HG02642 (cell line): Measurements from ENCODE around the gene VARS2.
"Not testable (repeated sequence)": the region's sequence is repeated elsewhere in the genome, so short reads cannot be mapped to it uniquely, and the experiment has no call there.

Source experiments
- ATAC-seq: cut with Tn5 transposase; IDR thresholded peaks from one replicate; pipeline ENCODE4 v1.9.1; 2021; ENCODE audit warnings: mild to moderate bottlenecking; ENCODE audit not compliant: unreplicated experiment, poor library complexity

Gene VARS2

GRCh38 chr6:30895343-30895742 is 18.7 kb upstream of the VARS2 start:
- no peak for ATAC-seq

- ATAC-seq, result no peak
These were observed 17.5 kb upstream of the VARS2 start for GRCh38 chr6:30896541-30896940.

DNA sequence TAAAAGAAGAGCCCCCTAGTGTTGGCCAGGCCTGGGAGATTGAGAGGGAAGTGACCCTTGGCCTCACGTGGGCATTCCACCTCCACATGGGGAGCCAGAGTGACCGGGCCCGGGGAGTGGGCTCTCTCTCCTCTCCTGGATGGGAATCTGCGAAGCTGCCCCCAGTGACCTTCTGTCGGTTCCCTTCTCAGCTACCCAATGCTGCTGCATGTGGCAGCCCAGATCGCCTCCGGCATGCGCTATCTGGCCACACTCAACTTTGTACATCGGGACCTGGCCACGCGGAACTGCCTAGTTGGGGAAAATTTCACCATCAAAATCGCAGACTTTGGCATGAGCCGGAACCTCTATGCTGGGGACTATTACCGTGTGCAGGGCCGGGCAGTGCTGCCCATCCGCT is 16.2 kb upstream of the VARS2 start:
- ATAC-seq, result no peak

DNA sequence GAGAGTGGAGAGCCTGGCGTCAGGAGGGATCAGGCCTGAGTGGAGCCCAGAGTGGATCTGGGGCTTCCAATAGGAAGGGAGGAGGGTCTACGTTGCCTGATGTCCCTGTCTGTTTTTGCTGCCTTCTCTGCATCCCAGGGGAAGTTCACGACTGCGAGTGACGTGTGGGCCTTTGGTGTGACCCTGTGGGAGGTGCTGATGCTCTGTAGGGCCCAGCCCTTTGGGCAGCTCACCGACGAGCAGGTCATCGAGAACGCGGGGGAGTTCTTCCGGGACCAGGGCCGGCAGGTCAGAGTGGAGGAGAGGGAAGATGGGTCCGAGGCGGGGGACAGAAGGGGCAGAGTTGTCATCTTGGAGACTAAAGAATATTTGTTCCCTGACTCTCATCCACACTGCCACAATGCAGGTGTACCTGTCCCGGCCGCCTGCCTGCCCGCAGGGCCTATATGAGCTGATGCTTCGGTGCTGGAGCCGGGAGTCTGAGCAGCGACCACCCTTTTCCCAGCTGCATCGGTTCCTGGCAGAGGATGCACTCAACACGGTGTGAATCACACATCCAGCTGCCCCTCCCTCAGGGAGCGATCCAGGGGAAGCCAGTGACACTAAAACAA is 15.2 kb upstream of the VARS2 start:
- ATAC-seq, result no peak

DNA sequence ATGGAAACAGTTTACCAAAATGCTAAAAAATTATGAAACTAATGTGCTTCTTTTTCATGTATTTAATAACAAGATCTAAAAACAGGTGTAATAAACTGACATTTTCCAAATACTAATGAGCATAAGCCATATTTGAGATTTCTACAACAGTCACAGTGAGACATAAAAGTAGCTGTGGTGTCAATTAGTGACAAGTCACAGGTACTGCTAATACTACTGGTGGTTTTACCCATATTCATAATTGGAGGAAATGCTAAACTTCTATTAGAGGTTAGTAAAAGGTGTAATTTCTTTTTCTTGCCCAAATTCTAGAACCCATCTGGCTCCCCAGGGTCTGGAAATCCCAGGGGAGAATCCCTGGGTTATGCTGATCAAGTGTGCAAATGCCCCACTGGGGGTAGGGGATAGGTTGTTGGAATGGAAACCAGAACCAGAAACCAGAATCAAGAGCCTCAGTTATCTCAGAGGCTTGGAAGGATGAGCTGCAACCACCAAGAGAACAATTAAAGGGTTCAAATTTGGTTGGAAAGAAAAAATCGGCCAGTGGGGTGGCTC is 13.1 kb upstream of the VARS2 start:
- no peak for ATAC-seq

DNA sequence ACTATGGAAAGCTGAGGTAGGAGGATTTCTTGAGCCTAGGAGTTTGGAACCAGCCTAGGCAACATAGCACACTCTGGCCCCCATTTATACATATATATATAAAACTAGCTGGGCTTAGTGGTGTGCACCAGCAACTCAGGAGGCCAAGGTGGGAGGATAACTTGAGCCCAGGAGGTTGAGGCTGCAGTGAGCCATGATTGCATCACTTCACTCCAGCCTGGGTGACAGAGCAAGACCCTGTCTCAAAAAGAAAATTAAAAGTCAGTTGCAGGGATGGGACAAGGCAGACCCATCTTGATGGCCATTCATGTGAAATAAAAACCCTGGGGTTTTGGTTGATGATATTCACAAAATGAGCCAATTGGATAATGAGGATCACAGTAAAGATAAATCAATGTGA is 12.6 kb upstream of the VARS2 start:
- no peak for ATAC-seq

- ATAC-seq, result not testable (repeated sequence)
These were observed 11.8 kb upstream of the VARS2 start for GRCh38 chr6:30902196-30902595.

DNA sequence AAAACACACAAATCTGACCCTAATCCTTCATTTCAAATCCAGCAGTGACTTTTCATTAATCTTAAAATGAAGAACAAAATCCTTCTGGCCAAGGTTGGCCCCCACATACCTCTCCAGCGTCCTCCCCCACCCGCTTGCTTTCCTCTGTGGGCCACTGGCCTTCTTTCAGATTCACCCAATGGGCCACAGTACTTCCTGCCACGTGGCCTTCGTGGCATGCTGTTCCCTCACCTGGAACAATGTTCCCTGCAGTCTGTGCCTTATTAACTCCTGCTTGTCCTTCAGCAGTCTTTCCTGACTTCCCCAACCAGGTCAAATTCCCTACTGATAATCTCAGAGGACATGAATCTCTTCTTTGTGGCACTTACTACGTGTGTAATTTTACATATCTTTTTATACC is 11.3 kb upstream of the VARS2 start:
- ATAC-seq, result no peak

DNA sequence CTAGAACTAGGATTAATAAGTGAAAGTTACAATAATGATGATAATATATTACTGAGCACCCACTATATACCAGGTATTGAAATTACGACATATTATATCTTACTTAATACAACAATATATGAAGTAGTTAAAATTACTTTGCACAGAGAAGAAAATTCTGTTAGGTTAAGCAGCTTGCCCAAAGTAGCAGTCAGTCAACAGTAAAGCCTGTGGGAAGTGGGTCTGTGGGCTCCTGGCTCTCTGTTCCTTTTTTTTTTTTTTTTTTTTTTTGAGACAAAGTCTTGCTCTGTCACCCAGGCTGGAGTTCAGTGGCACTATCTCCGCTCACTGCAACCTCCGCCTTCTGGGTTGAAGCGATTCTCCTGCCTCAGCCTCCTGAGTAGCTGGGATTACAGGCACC is 10.8 kb upstream of the VARS2 start:
- no peak for ATAC-seq

DNA sequence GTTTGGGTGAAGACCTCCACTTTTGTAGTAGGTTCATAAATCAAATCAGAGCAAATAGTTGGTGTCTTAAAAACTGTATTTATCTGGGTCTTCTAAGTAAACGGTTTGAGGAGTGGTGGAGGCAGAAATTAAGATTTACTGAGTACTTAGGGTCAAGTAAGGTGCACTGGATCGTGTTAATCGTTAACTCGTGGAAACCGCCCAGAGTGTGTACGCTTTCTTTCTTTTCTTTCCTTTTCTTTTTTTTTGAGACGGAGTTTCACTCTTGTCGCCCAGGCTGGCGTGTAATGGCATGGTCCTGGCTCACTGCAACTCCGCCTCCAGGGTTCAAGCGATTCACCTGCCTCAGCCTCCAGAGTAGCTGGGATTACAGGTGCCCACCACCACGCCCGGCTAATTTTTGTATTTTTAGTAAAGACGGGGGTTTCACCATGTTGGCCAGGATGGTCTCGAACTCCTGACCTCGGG is 6.7 kb upstream of the VARS2 start:
- not testable (repeated sequence) for ATAC-seq

- ATAC-seq, result peak; percentile 96
These were observed 6.1 kb upstream of the VARS2 start, which contains the start of gene GTF2H4 for GRCh38 chr6:30907758-30908591. GTF2H4 (plus strand) TSS chr6:30908207.

DNA sequence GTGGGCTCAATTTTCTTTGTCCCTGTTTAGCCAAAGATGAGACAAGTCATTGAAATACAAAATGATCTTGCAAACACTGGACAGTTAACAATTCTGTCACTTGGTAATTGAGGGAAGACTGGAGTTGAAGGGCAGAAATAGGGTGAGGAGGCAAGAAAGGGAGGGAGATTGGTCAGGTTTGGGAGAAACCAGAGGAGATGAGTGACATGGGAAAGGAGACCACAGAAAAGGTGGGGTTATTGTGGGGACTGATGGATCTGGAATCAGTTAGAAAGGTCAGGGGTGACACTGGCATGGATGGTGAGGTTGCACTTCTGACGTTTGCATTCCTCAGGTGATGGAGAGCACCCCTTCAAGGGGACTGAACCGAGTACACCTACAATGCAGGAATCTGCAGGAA is 5.3 kb upstream of the VARS2 start:
- no peak for ATAC-seq

GRCh38 chr6:30910473-30910872 is 3.6 kb upstream of the VARS2 start:
- not testable (repeated sequence) for ATAC-seq

GRCh38 chr6:30912746-30913520 is 1.1 kb upstream of the VARS2 start:
- ATAC-seq, result no peak

- ATAC-seq, result peak; percentile 6
These were observed 340 bp upstream of the VARS2 start for GRCh38 chr6:30913721-30914075.

DNA sequence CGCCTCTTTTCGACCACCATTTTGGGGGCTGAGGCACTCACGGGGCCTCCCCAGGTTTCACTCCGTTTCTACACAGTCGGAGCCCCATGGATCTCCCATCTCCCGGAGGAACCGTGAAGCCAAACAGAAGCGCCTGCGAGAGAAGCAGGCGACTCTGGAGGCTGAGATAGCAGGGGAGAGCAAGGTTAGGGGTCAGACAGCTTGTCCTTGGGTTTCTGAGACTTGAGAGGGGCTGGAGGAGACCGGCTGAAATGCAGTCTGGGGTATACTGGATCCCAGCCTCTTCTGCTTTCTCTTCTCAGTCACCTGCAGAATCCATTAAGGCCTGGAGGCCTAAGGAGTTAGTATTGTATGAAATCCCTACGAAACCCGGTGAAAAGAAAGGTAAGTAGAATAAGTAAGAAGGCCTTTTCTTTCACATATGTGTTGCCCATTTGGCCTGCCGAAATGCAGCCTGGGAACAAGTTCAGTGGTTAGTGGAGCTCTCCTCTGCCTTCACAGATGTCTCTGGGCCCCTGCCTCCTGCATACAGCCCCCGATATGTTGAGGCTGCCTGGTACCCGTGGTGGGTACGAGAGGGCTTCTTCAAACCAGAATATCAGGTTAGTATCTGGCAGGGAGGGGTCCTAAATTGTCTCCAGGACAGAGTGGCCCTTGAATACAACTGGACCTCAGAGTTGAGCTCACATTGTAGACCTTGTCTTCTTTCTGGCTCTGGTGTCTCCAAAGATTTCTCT is 984 bp downstream of the VARS2 start:
- ATAC-seq, result no peak

DNA sequence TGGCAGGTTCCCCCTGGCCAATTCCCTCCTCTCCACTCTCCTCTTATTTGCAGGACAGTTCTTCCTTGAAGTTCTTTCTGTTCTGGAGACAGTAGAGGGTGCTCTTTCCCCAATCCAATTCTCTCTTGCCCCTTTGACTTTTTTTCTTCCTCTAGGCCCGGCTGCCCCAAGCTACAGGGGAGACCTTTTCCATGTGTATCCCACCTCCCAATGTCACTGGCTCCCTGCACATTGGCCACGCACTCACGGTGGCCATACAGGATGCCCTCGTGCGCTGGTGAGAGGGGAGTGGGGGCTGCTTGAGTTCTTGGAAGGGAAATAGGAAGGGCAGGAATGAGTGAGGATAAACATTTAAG is 1.5 kb downstream of the VARS2 start:
- no peak for ATAC-seq

- no peak for ATAC-seq
These were observed 3.0 kb downstream of the VARS2 start for GRCh38 chr6:30917041-30917440.

- no peak for ATAC-seq
These were observed 3.4 kb downstream of the VARS2 start for GRCh38 chr6:30917487-30917886.

DNA sequence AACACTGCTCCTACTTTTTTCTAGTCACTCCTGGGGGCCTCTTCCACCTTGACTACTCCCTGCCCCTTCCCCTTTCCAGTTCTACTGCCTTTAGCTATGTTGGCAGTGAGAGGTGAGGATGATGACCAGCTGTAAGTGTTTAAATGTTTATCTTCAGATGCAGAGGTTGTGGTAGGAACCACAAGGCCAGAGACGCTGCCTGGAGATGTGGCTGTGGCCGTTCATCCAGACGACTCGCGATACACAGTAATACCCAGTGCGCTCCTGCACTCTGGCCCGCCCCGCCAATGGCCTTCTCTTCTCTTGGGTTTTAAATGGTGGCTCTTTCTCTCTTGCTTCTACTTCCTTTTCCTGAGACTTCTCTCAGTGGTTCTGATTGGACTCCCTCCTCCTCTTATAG is 4.6 kb downstream of the VARS2 start:
- no peak for ATAC-seq
